Measurements from ENCODE around the gene CIP2A.

CIP2A gene

DNA sequence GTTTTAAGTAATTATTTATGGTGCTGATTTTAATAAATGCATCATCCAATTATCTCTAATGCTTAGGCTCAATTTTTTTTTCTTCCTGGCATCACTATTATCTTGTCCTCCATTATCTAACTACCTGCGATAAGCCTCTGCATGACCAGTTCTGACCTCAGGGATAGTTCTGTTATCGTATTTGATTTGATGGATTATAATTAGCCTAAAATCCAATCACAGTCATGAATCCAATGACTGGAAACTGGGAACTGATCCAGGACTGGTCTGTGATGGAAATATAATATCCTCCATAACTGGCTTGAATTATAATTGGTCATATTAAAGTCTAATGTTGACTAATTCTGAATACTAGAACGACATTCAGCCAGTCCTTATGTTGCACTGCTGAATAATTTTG, 80.0 kb downstream of the CIP2A start:
- DNase-seq, result no peak

DNA sequence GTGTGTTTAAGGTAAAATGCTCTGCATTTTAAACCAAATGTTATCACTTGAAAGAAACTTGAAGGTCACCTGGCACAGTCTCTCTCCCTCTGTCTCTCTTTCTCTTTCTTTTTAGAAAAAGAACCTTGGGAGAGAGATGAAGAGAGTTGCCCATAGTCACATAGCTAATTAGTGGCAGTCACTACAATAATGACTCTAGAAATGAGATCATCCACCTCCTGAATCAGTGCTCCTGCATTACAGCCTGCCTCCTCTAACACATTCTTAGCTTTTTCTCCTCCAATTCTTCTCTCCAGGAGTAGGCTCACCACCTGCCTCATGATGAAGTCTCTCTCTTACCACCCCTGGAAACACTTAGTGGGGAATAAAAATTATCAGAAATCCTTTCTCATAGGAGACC, 81.3 kb downstream of the CIP2A start:
- DNase-seq, result no peak

DNA sequence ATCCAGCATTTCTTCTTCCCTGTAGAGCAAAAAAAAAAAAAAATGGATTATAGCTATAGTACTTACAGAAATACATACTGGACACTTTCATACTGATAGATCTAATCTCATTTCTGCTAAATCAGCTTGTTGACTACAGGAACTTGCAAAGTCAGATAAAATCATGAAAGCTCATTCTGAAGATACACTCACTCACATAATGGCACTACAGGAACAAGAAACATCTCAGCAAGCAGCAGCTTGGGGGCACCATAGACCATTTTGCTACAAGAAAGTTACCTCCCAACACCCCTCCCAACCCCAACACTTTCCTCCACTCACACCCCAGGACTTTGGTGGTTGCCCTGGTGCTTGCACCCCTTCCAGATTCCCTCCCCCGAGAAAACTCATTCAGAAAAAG, 83.4 kb downstream of the CIP2A start:
- DNase-seq, result no peak

DNA sequence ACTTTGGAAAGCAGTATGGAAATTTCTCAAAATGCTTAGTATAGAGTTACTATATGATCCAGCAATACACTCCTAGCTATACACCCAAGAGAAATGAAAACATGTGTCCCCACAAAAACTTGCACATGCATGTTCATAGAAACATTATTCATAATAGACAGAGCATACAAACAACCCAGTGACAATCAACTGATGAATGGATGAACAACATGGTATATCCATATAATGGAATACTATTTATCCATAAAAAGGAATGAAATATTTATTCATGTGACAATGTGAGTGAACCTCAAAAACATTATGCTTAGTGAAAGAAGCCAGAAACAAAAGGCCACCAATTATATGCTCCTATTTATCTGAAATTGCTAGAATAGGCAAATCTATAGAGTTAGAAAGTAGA, 85.5 kb downstream of the CIP2A start:
- DNase-seq, result no peak

DNA sequence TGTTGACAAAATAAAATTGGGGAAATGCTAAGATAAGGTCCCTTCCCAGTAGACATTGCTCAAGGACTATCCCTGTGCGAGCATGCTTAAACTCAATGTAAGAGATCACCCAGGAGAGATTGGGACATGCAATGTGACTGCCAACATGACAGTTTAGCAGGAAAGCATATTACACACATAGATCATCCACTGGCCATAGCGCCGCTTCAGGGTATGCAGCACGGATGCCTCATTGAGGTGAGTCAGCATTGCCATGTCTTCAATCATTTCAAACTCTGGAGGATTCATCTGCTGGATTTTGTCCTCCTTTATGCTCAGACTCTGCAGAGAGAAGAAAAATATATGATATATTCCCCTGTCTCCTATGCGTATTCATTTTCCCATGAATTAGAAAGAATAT, 87.7 kb downstream of the CIP2A start:
- no peak for DNase-seq

DNA sequence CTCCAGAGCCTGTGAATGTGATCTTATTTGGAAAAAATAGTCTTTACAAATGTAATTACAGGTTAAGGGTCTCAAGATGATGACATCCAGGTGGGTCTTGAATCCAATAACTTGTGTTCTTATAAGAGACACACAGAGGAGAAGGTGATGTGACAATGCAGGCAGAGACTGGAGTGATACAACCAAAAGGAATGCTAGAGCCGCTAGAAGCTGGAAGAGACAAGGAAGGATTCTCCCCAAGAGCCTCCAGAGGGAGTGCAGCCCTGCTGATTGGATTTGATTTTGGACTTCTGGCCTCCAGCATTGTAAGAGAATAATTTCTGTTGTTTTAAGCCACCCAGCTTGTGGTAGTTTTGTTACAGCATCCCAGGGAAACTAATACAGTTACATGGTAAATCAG, 88.5 kb downstream of the CIP2A start:
- DNase-seq, result no peak
